ENCODE data around the gene ERC1.
"Not testable (repeated sequence)": the region's sequence is repeated elsewhere in the genome, so short reads cannot be mapped to it uniquely, and the experiment has no call there.

Gene ERC1

GRCh38 chr12:1131811-1132224 is 140.8 kb downstream of the ERC1 start:
- ChIA-PET CTCF (no interaction called here), POLR2A (ENCODE audit: low non-redundant PET) (no interaction called here)
- no peak for DNase-seq (ENCODE audit: low spot score)
- H3K27ac ChIP-seq = no peak overlapping the region
- no peak for TF ChIP-seq CTCF (conservative IDR thresholded peaks at IDR 0.05; ENCODE audit: low read depth)

GRCh38 chr12:1132311-1132710 is 141.3 kb downstream of the ERC1 start:
- no peak for DNase-seq (ENCODE audit: low spot score)
- POLR2A ChIA-PET (ENCODE audit: low non-redundant PET) = no interaction called here
- no peak for TF ChIP-seq CTCF (conservative IDR thresholded peaks at IDR 0.05; ENCODE audit: low read depth)
- CTCF ChIA-PET = no interaction called here
- no peak overlapping the region for H3K27ac ChIP-seq

DNA sequence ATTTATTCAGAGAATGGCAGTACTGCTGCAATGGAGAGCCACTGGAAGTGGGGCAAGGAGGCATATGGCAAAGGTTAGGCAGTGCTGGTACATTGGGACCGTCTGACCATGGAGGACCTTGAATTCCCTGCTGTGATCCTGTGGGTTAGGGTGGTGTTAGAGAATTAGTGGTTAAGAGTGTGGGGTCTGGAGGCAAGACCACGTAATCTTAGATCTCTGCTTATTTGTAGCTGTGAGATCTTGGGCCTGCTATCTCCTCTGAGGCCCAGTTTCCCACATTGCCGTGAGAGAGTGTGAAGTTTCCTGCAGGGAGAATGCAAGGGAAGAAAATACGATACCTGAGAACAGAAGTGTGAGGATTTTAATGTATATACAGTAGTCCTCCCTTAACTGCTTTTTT is 147.7 kb downstream of the ERC1 start:
- DNase-seq (ENCODE audit: low spot score) = no peak
- ChIA-PET CTCF (interaction anchor here (0.6 kb wide), 1 partner anchor 1163 kb away, joined by 3 read pairs; no protein-coding TSS in a partner anchor), POLR2A (ENCODE audit: low non-redundant PET) (no interaction called here)
- H3K27ac ChIP-seq = no peak overlapping the region
- no peak for TF ChIP-seq CTCF (conservative IDR thresholded peaks at IDR 0.05; ENCODE audit: low read depth)

DNA sequence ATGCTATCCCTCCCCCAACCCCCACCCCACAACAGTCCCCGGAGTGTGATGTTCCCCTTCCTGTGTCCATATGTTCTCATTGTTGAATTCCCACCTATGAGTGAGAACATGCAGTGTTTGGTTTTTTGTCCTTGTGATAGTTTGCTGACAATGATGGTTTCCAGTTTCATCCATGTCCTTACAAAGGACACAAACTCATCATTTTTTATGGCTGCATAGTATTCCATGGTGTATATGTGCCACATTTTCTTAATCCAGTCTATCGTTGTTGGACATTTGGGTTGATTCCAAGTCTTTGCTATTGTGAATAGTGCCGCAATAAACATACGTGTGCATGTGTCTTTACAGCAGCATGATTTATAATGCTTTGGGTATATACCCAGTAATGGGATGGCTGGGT is 155.7 kb downstream of the ERC1 start:
- POLR2A ChIA-PET (ENCODE audit: low non-redundant PET); CTCF ChIA-PET; DNase-seq (ENCODE audit: low spot score); H3K27ac ChIP-seq: not testable (repeated sequence)

DNA sequence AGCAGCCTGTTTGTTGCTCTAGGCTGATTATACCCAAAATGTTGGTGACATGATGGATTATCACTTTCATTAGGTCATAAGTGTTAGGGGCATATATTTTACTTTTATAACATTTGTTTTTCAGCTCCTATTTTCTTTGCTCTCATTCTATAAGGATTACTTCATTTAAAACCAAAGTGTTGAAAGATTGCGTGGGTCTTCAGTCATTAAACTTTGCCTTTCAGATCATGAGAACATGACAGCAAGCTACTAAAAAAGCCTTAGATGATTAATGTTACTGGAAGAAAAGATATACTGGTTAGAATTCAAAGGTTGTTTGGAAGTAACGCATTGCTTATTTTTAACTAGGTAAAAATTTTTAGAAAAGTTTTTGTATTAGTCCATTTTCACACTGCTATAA is 156.8 kb downstream of the ERC1 start:
- no peak overlapping the region for H3K27ac ChIP-seq
- no peak for TF ChIP-seq CTCF (conservative IDR thresholded peaks at IDR 0.05; ENCODE audit: low read depth)
- ChIA-PET CTCF (no interaction called here), POLR2A (ENCODE audit: low non-redundant PET) (no interaction called here)
- DNase-seq (ENCODE audit: low spot score) = no peak

DNA sequence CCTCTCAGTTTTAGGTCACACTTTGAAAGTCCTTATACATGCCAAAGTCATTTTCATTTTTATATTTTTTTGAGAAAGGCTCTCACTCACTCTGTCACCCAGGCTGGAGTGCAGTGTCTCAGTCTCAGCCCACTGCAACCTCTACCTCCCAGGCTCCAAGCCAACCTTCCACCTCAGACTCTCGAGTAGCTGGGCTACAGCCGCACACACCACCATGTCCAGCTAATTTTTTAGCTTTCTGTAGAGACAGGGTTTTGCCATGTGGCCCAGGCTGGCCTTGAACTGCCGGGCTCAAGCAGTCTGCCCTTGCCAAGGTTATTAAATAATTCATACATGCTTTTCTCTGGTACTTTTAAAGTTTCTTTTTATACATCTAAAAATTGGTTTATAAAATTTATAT is 166.0 kb downstream of the ERC1 start:
- POLR2A ChIA-PET (ENCODE audit: low non-redundant PET) = no interaction called here
- H3K27ac ChIP-seq = no peak overlapping the region
- DNase-seq (ENCODE audit: low spot score) = no peak
- no peak for TF ChIP-seq CTCF (conservative IDR thresholded peaks at IDR 0.05; ENCODE audit: low read depth)
- CTCF ChIA-PET = no interaction called here

DNA sequence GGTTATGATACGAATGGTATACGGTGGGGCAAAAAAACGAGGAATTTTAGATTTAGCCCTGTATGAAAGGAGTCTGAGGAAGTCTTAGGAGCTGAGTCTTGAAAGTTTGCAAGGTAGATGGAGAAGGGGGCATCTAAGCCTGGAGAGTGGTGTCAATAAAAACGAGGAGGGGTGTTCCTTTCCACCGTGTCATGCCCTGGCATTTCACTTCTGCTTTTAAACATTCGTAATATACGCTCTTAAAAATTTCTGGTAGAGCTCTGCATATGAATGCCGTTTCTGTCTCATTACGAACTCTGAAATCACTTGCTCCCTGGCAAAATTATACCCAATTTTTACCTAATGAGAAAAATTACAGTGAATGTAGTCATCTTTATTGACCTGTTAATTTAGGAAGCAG is 170.2 kb downstream of the ERC1 start:
- no peak overlapping the region for H3K27ac ChIP-seq
- no peak for DNase-seq (ENCODE audit: low spot score)
- CTCF ChIA-PET = no interaction called here
- POLR2A ChIA-PET (ENCODE audit: low non-redundant PET) = no interaction called here
- TF ChIP-seq CTCF (conservative IDR thresholded peaks at IDR 0.05; ENCODE audit: low read depth) = no peak

Measured in RWPE1 (cell line).